Neuronal stem cell (in vitro differentiated cells): Measurements from ENCODE around the gene B4GALT5.

Experiments
- DNase-seq: peaks from one replicate; pipeline ENCODE4 v3.0.0-alpha.2; 2013; ENCODE audit warnings: low spot score
- H2AFZ ChIP-seq: one replicate; pipeline ENCODE4 v1.6.1; 2013; ENCODE audit warnings: mild to moderate bottlenecking, low read length, inconsistent platforms
- H2AK5ac ChIP-seq: 2 replicates; pipeline ENCODE4 v1.6.1; 2013; ENCODE audit warnings: low read depth, mild to moderate bottlenecking, inconsistent platforms, low read length, moderate library complexity, mixed read lengths
- H2BK120ac ChIP-seq: 2 replicates; pipeline ENCODE4 v1.6.1; 2013; ENCODE audit warnings: low read depth, mild to moderate bottlenecking, inconsistent platforms, low read length, moderate library complexity, mixed read lengths
- H2BK12ac ChIP-seq: one replicate; pipeline ENCODE4 v1.6.1; 2013; ENCODE audit warnings: low read length, inconsistent platforms
- H2BK15ac ChIP-seq: 2 replicates; pipeline ENCODE4 v1.6.1; 2013; ENCODE audit warnings: mild to moderate bottlenecking, low read length, inconsistent platforms, mixed read lengths
- H2BK5ac ChIP-seq: one replicate; pipeline ENCODE4 v1.6.1; 2013; ENCODE audit warnings: inconsistent platforms, mild to moderate bottlenecking, low read length, moderate library complexity
- H3K14ac ChIP-seq: one replicate; pipeline ENCODE4 v1.6.1; 2013; ENCODE audit warnings: low read length, inconsistent platforms
- H3K18ac ChIP-seq: 2 replicates; pipeline ENCODE4 v1.6.1; 2013; ENCODE audit warnings: low read length, inconsistent platforms
- H3K23ac ChIP-seq: 2 replicates; pipeline ENCODE4 v1.6.1; 2013; ENCODE audit warnings: low read depth, mild to moderate bottlenecking, mixed read lengths, low read length, inconsistent platforms; ENCODE audit not compliant: poor library complexity
- H3K27ac ChIP-seq: replicated peaks from 3 replicates; pipeline ENCODE4 v1.5.1; 2013; ENCODE audit warnings: low read length, inconsistent platforms
- H3K27me3 ChIP-seq, 3 experiments: 2 replicates each; pipeline ENCODE4 v1.6.1; 2013; ENCODE audit warnings: low read length in 3 of 3, mild to moderate bottlenecking in 2 of 3, inconsistent platforms in 1 of 3, low read depth in 1 of 3, mixed read lengths in 1 of 3, moderate library complexity in 1 of 3; ENCODE audit not compliant: control insufficient read depth in 3 of 3, insufficient read depth in 3 of 3
- H3K36me3 ChIP-seq, 2 donors: replicated peaks in 1 of 2; 2 replicates each; pipeline ENCODE4 v1.6.1; 2013; ENCODE audit warnings: low read length in 2 of 2; ENCODE audit not compliant: control insufficient read depth in 2 of 2, insufficient read depth in 2 of 2
- H3K4ac ChIP-seq: 2 replicates; pipeline ENCODE4 v1.6.1; 2013; ENCODE audit warnings: inconsistent platforms, mild to moderate bottlenecking, low read length, moderate library complexity
- H3K4me1 ChIP-seq, 2 donors: 1 replicate in 1 of 2; 2 replicates in 1 of 2; pipeline ENCODE4 v1.6.1; 2013; ENCODE audit warnings: low read length in 2 of 2, low read depth in 1 of 2; ENCODE audit not compliant: control insufficient read depth in 2 of 2, insufficient read depth in 1 of 2
- H3K4me2 ChIP-seq: one replicate; pipeline ENCODE4 v1.6.1; 2013; ENCODE audit warnings: mild to moderate bottlenecking, low read length, inconsistent platforms; ENCODE audit not compliant: insufficient read depth, poor library complexity, severe bottlenecking
- H3K4me3 ChIP-seq, 2 donors: 2 replicates each; pipeline ENCODE4 v1.5.1; 2013; ENCODE audit warnings: low read length in 2 of 2, mild to moderate bottlenecking in 2 of 2, inconsistent platforms in 1 of 2, moderate library complexity in 1 of 2
- H3K79me1 ChIP-seq: one replicate; pipeline ENCODE4 v1.6.1; 2013; ENCODE audit warnings: low read depth, mild to moderate bottlenecking, inconsistent platforms, low read length, moderate library complexity
- H3K9ac ChIP-seq: one replicate; pipeline ENCODE4 v1.6.1; 2013; ENCODE audit warnings: mild to moderate bottlenecking, low read depth, low read length, inconsistent platforms; ENCODE audit not compliant: poor library complexity
- H3K9me3 ChIP-seq, 2 donors: replicated peaks in 1 of 2; 2 replicates each; pipeline versions ENCODE3 to v1.6.1; 2013; ENCODE audit warnings: low read length in 2 of 2, mild to moderate bottlenecking in 2 of 2, inconsistent platforms in 1 of 2, low read depth in 1 of 2, mixed read lengths in 1 of 2, moderate library complexity in 1 of 2; ENCODE audit not compliant: control insufficient read depth in 2 of 2, insufficient read depth in 1 of 2
- H4K8ac ChIP-seq: one replicate; pipeline ENCODE4 v1.6.1; 2013; ENCODE audit warnings: low read depth, mild to moderate bottlenecking, inconsistent platforms, low read length, moderate library complexity
- H4K91ac ChIP-seq: one replicate; pipeline ENCODE4 v1.6.1; 2013; ENCODE audit warnings: low read length, low read depth, mild to moderate bottlenecking, inconsistent platforms; ENCODE audit not compliant: poor library complexity
- WGBS, 2 donors: extraction: QIAGEN DNeasy Blood & Tissue Kit; methylation state at CpG; one replicate each; pipeline ENCODE4 v1.1.7; 2013; ENCODE audit warnings: missing lambda C conversion rate in 2 of 2, mixed read lengths in 1 of 2; ENCODE audit not compliant: insufficient read length in 2 of 2, insufficient replicate concordance in 1 of 2; ENCODE audit errors: extremely low coverage in 2 of 2; 5-methylcytosine and 5-hydroxymethylcytosine counted together

Gene B4GALT5

GRCh38 chr20:49694450-49695071 lies 19.1 kb downstream of the B4GALT5 start:
- no peak overlapping the region for H3K9ac ChIP-seq
- no peak for DNase-seq
- H3K4me1 ChIP-seq = peaks cover 6 to 8% of the 10 kb centered on the region in 2 donors
- H3K79me1 ChIP-seq = no peaks in the 10 kb centered on the region
- H2BK15ac ChIP-seq = no peak overlapping the region
- H3K27me3 ChIP-seq = no peaks in the 10 kb centered on the region
- no CpG with 5 or more reads among the region's 2 CpGs for WGBS, 2 donors
- no peaks in the 10 kb centered on the region for H3K36me3 ChIP-seq
- H3K23ac ChIP-seq = no peak overlapping the region
- no peak overlapping the region for H3K18ac ChIP-seq
- no peak overlapping the region for H3K27ac ChIP-seq
- H2AFZ ChIP-seq = no peak overlapping the region
- no peak overlapping the region for H4K8ac ChIP-seq
- H2AK5ac ChIP-seq = no peak overlapping the region
- no peak overlapping the region for H2BK120ac ChIP-seq
- peaks cover 0 to 5% of the 10 kb centered on the region in 2 donors for H3K9me3 ChIP-seq
- no peak overlapping the region for H2BK5ac ChIP-seq
- no peak overlapping the region for H3K4me3 ChIP-seq
- no peak overlapping the region for H4K91ac ChIP-seq
- no peak overlapping the region for H2BK12ac ChIP-seq
- H3K4me2 ChIP-seq = no peak overlapping the region
- H3K4ac ChIP-seq = no peak overlapping the region
- no peak overlapping the region for H3K14ac ChIP-seq

GRCh38 chr20:49693435-49694171 lies 20.1 kb downstream of the B4GALT5 start:
- Histone ChIP-seq H3K18ac (no peak overlapping the region), H3K27ac (no peak overlapping the region)
- no CpG with 5 or more reads among the region's 5 CpGs for WGBS, 2 donors

GRCh38 chr20:49692941-49693340 lies 20.7 kb downstream of the B4GALT5 start:
- Histone ChIP-seq H2BK15ac (no peak overlapping the region), H3K36me3 (no peaks in the 10 kb centered on the region), H3K4me1 (peaks cover 7 to 16% of the 10 kb centered on the region in 2 donors), H3K23ac (no peak overlapping the region), H4K91ac (no peak overlapping the region), H3K27me3 (no peaks in the 10 kb centered on the region), H3K79me1 (no peaks in the 10 kb centered on the region), H3K9me3 (peaks cover 0 to 5% of the 10 kb centered on the region in 2 donors), H2AFZ (no peak overlapping the region), H3K4ac (no peak overlapping the region), H2BK12ac (no peak overlapping the region), H3K4me3 (no peak overlapping the region), H3K4me2 (no peak overlapping the region), H2BK5ac (no peak overlapping the region), H3K18ac (no peak overlapping the region), H2AK5ac (no peak overlapping the region), H3K27ac (no peak overlapping the region), H2BK120ac (no peak overlapping the region), H4K8ac (no peak overlapping the region), H3K9ac (no peak overlapping the region), H3K14ac (no peak overlapping the region)
- no CpG with 5 or more reads among the region's 3 CpGs for WGBS, 2 donors
- no peak for DNase-seq

More at GRCh38 chr20:49693435-49694171, 20.1 kb downstream of the B4GALT5 start:
- Histone ChIP-seq H2BK15ac (no peak overlapping the region), H3K4ac (no peak overlapping the region), H3K4me3 (no peak overlapping the region), H3K36me3 (no peaks in the 10 kb centered on the region), H2BK12ac (no peak overlapping the region), H3K14ac (no peak overlapping the region), H3K4me2 (no peak overlapping the region), H3K27me3 (no peaks in the 10 kb centered on the region), H4K91ac (no peak overlapping the region), H2AK5ac (no peak overlapping the region), H3K9me3 (peaks cover 0 to 5% of the 10 kb centered on the region in 2 donors), H3K23ac (no peak overlapping the region), H2BK120ac (no peak overlapping the region), H3K79me1 (no peaks in the 10 kb centered on the region), H3K9ac (no peak overlapping the region), H2BK5ac (no peak overlapping the region), H2AFZ (no peak overlapping the region), H4K8ac (no peak overlapping the region), H3K4me1 (peaks cover 7 to 9% of the 10 kb centered on the region in 2 donors)
- DNase-seq = no peak

- H2AK5ac ChIP-seq = no peak overlapping the region
- H4K91ac ChIP-seq = no peak overlapping the region
- no CpG with 5 or more reads among the region's 5 CpGs for WGBS, 2 donors
- no peak overlapping the region for H2BK5ac ChIP-seq
- H2BK15ac ChIP-seq = no peak overlapping the region
- no peak overlapping the region for H3K18ac ChIP-seq
- no peaks in the 10 kb centered on the region for H3K36me3 ChIP-seq
- no peak overlapping the region for H2BK12ac ChIP-seq
- H3K4ac ChIP-seq = no peak overlapping the region
- H3K23ac ChIP-seq = no peak overlapping the region
- H3K9me3 ChIP-seq = peaks cover 0 to 5% of the 10 kb centered on the region in 2 donors
- no peak overlapping the region for H3K27ac ChIP-seq
- no peak overlapping the region for H3K4me3 ChIP-seq
- no peak overlapping the region for H4K8ac ChIP-seq
- no peak overlapping the region for H3K4me2 ChIP-seq
- H3K9ac ChIP-seq = no peak overlapping the region
- no peaks in the 10 kb centered on the region for H3K79me1 ChIP-seq
- no peak for DNase-seq
- no peaks in the 10 kb centered on the region for H3K27me3 ChIP-seq
- no peak overlapping the region for H3K14ac ChIP-seq
- no peak overlapping the region for H2BK120ac ChIP-seq
- H2AFZ ChIP-seq = no peak overlapping the region
- peaks cover 9 to 19% of the 10 kb centered on the region in 2 donors for H3K4me1 ChIP-seq
Observed at GRCh38 chr20:49691818-49692568, 21.7 kb downstream of the B4GALT5 start.
